GM18868 (cell line): ENCODE data around the gene PRF1.
"Not testable (repeated sequence)": the region's sequence is repeated elsewhere in the genome, so short reads cannot be mapped to it uniquely, and the experiment has no call there.

Source experiments
- ATAC-seq: cut with Tn5 transposase; IDR thresholded peaks from one replicate; pipeline ENCODE4 v1.9.1; 2021; ENCODE audit warnings: mild to moderate bottlenecking, moderate library complexity; ENCODE audit not compliant: unreplicated experiment

PRF1 gene

DNA sequence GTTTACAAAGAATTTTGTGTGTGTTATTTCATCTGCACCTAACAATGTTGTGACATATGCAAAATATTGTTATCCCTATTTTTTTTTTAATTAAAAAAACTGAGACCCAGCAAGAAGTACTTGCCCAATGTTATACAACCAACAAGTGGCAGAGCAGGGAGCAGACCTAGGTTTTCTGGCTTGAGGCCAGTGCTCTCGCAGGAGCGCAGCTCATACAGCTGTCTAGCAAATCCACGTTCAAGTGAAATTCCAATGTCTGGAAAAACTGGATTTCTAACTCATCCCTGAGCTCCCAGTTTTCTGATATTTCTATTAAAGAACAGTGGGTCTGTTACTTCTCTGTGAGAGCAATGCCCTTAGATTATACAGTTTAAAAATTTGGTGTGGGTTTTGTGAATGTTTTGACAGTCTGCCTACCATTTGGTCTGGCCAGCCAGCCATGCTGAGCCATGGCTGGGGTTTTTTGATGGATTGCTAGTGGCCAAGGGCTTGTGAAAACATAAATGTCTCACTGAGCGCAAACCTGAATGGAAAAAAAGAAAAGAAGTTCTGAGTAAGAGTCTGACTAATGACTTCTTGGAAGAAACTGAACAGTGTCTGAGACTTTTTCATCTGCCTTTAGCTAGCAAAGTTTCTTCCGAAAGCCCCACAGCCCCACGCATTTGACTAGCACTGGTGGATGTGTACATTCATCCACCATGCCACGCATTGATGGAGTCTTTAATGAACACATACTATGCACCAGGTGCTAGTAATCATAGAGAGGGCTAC, 15.4 kb upstream of the PRF1 start:
- ATAC-seq, result no peak

DNA sequence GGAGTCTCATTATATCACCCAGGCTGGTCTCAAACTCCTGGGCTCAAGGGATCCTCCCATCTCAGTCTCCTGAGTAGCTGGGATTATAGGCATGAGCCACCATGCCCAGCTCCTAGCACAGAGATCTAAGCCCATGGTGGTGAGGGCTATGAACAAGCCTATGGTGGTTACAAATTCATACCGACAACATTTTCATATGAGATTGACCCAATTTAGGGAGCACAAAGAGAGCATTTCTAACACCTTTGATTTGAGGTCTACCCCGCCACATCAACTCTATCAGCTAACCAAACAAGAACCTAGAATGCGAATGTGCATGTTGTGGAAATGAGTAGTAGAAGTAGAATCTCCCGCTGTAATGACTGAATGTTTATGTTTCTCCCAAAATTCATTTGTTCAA, 14.2 kb upstream of the PRF1 start:
- no peak for ATAC-seq

DNA sequence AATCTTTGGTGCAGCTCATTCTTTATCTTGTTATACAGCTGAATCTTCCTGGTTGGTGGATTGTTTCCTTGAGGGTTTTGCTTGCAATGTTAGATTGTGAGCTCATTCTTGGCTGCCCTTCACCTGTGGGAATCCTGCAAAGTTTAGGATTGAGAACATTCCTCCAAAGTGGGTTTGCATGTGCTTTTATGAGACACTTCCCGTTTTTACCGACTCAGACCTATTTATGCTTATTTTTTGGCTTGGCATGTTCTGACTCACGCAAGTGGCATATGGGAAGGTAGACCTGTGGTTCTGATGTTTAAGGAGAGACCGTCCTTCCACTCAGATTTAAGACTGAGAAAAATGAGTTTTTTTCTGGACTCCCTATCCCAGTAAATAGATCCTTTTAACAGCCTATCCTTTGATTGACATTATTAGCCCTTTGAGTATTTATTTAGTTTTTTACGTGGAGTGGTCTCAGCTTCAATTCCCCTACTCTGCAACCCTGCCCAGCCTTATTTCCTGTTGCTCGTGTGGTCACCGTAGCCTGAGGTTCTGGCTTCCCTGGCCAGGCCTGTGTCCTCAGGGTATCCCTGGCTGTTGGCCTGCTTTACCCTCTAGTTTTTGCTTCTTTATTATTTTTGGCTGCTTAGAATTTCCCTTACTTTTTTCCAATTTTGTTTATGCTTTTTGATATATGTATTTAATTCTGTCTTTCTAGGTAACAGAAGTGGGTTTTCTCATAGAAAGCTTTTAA, 13.4 kb upstream of the PRF1 start:
- no peak for ATAC-seq

DNA sequence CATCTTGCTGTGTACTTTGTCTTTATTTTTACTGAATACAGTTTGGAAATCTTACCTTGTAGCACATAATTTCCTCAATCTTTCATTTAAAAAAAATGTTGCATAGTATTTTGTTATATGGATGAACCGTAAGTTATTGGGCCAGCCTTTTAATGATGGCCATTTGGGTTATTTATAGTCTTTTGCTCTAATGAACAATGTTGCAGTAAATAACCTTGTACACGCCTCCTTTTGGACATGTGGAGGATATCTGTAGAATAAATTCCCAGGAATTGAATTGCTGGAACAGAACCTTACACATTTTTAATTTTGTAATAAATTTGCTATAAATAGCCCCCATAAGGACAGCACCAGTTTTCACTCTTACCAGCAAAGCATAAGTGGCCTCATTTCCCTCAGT, 12.7 kb upstream of the PRF1 start:
- ATAC-seq, result no peak

DNA sequence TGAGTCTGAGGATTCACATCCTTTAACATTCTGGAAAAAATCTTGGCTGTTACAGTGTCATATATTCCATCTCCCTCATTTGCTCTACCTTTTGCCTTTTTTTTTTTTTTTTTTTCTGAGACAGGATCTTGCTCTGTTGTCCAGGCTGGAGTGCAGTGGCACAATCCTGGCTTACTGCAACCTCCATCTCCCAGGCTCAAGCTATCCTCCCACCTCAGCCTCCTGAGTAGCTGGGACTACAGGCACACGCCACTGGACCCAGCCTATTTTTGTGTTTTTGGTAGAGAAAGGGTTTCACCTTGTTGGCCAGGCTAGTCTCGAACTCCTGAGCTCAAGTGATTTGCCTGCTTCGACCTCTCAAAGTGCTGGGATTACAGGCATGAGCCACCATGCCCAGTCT, 11.8 kb upstream of the PRF1 start:
- ATAC-seq, result not testable (repeated sequence)

DNA sequence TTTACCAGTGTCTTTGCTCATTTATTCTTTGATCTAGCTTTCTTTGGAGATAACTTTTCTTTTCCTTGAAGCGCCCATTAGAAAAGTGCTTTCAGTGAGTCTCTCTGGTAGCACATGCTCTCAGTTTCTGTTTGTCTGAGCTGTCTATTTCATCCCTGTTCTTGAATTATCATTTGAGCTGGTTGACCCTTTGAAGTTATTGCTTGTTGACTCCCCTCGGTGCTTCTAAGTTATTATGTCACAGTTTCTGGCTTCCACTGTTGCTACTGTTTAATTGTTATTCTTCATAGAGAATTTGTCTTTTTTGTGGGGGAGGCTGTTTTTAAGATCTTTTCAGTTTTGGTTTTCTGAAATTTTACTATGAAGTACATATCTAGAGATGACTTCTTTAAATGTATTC, 11.4 kb upstream of the PRF1 start:
- no peak for ATAC-seq

DNA sequence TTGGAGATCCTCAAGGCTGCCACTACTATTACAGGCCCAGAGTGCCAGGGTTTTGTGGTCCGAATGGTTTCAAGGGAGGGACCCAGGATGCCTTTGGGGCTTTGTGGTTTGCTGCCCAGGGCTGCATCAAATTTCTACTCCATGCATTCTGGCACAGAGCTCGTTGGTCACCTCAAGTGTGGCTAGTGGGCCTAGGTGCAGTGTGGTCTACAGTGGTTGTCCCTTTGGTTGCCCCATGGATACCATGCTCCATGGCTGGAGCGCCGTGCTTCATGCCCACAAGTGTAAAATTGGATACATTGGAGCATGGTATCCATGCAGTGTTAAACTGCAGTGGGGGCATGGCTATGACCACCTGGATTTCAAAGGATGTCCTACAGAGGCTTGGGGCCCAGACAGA, 5.4 kb upstream of the PRF1 start:
- ATAC-seq, result no peak

DNA sequence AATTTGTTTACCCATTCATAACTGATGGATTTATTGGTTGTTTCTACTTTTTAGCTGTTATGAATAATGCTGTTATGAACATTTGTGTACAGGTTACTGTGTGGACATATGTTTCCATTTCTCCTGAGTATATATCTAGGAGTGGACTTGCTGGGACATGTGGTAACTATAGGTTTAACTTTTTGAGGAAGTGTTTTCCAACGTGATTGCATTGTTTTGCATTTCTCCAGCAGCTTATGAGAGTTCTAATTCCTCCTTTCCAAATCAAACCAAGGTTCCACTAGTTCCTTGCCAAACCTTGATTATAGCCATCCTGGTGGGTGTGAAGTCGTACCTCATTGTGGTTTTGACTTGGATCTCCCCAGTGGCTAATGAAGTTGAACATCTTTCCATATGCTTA, 2.6 kb upstream of the PRF1 start:
- no peak for ATAC-seq

DNA sequence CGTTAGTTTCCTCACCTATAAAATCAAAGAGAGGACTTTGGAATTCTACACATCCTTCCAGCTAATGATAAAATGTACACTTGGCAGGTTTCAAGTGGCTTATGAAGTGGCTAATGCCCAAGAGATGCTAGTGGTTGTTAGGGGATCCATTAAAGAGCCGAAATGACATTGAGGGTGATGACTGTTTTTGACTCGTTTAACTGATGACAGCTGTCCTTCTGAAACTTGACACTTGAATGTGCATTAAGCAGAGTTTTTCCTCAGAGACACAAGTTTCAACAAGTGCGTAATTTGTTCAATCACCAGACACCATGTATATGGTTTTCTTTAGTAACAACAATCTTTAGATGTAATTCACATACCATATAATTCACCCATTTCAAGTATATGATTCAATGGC, 1.6 kb upstream of the PRF1 start:
- ATAC-seq, result no peak

DNA sequence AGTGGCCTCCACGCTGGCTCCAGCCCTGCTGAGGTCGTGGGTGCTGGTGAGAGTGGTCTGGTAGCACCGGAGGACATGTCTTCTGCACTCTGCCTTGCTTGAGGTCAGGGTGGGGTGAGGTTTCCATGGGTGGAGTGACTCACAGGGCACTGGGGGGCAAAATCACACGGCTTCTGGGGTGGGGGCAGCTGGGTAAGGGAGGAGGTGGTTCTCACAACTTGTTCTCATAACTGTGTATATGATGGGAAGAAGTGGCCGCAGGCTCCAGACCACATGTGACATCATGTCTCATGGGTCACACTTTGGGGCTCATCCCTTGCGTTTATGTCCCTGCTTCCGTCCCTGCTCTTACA, 884 bp upstream of the PRF1 start:
- ATAC-seq, result no peak

DNA sequence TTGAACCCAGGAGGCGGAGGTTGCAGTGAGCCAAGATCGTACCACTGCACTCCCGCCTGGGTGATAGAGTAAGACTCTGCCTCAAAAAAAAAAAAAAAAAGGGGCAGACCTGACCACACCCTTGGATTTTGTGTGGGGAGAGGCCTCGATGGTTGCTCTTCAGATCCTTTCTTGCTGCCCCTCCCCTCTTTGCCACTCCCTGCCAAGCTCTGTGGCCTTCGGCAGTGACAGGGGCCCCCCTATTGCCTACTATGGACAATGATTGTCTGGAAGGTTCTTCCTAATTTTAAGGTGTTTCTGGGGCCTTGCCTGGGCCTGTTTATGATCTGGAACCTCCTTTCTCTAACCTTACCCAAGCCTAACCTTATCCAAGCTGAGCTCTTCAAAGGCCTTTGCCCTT, 795 bp downstream of the PRF1 start:
- ATAC-seq, result no peak

DNA sequence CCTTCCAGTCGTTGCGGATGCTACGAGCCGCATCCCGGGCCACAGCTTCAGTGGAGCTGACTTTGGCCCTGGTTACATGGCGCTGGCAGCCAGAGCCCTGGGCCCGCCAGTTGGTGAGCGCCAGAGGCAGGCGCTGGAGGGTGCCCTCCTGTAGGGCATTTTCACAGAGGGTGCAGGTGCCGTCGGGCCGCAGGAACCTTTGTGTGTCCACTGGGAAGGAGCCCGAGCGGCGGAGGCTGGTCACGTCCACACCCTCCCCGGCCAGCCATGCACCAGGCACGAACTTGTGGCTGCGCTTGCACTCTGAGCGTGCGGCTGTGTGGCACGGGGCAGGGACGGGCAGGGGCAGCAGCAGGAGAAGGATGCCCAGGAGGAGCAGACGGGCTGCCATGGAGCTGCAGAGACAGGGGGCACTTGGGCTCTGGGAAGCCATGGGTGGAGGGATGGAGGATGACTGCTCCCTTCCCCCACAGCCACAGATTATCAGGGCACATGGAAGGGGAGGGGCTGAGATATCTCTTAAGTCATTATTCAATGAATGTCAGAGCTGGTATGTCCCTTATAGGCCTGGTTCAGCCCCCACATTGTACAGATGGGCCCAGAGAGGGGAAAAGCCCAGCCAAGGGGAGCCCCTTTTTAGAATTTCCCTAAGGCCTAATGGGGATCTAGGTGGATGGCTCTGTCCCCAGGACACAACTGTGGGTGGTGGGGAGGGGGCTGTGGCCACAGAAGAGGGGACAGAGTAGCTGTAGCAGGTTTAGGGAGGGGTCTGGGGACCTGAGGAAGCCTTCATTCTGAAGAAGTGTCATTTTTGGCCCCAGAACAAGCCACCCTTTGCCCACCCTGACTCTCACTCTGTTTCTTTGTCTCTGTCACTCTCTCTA, 1.8 kb downstream of the PRF1 start:
- ATAC-seq, result no peak

DNA sequence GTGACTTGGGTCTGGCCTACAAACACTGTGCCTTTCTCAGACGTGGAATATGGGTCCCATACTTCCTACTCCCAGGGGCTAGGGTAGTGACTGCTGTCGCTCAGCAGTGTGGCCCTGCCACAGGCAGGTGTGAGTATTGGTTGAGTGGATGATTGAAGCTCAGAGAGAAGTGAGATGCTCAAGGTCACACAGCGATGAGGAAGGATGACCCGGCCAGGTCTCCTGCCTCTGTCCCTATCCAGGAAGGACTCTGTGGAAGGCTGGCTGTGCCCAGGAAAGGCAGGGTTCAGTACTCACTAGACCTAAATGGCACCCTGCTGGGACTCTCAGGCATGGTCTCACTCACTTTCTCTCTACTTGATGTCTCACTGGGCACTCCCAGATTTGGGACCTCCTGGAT, 2.8 kb downstream of the PRF1 start:
- no peak for ATAC-seq

DNA sequence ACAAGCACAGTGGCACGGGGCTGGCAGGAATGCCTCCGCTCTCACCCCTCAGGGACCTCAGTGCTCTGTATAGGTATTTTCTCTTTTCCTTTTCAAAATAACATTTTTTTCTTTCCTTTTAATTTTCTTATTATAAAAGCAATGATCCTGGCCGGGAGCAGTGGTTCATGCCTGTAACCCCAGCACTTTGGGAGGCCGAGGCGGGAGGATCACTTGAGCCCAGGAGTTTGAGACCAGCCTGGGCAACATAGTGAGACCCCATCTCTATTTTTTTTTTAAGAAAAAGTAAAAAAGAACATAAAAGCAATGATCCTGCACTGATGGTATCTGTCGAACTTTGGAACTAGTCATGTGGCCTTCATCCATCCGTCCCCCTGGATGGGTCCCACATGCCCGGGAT, 3.2 kb downstream of the PRF1 start:
- ATAC-seq, result no peak

DNA sequence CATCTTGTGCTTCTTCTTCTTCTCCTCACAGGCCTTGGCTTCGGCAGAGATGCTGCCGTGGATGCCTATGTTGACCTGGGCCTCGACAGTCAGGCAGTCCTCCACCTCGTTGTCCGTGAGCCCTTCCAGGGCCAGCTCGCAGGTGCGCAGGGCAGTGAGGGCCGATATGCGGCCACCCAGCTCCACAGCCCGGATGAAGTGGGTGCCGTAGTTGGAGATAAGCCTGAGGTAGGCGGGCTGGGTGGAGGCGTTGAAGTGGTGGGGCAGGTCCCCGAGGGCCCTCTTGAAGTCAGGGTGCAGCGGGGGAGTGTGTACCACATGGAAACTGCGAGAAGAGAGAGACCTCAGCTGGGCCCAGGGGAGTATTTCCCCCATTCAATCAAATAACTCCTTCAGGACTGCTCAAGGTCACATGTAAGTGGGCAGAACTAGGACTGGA, 3.7 kb downstream of the PRF1 start:
- ATAC-seq, result no peak

DNA sequence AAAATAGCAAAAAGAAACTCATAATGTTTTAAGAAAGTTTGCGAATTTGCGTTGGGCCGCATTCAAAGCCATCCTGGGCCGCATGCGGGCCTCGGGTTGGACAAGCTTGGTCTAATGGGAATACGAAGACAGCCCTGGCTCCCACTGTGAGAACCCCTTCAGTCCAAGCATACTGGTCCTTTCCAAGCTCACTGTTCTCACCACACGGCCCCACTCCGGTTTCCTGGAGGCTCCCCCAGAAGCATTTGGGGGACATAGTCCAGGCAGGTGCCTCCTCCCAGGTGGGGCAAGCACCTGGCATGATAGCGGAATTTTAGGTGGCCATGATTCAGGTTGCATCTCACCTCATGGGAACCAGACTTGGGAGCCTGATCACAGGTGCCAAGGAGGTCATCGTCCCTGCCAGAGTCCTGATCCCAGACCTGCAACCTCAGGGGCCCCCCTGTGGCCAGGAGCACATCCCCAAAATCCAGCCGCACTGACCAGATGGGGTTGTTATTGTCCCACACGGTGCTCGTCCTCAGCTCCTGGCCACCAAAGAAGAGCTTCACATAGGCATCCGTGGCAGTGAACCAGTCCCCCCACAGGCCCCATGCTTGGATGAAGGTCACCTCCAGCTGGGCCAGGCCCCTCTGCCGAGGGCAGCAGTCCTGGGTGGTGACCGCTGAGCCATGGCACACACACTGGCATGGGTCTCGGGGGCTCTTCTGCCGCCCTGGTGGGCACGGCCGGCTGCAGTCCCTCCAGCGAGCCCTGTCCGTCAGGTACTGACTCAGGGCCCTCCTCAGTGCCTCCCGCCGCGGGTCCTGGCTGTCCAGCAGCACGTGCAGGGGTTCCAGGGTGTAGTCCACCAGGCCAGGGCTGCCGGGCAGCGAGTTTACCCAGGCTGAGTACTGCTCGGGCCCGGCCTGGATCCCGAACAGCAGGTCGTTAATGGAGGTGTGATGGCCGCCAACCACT, 4.4 kb downstream of the PRF1 start:
- ATAC-seq, result no peak

DNA sequence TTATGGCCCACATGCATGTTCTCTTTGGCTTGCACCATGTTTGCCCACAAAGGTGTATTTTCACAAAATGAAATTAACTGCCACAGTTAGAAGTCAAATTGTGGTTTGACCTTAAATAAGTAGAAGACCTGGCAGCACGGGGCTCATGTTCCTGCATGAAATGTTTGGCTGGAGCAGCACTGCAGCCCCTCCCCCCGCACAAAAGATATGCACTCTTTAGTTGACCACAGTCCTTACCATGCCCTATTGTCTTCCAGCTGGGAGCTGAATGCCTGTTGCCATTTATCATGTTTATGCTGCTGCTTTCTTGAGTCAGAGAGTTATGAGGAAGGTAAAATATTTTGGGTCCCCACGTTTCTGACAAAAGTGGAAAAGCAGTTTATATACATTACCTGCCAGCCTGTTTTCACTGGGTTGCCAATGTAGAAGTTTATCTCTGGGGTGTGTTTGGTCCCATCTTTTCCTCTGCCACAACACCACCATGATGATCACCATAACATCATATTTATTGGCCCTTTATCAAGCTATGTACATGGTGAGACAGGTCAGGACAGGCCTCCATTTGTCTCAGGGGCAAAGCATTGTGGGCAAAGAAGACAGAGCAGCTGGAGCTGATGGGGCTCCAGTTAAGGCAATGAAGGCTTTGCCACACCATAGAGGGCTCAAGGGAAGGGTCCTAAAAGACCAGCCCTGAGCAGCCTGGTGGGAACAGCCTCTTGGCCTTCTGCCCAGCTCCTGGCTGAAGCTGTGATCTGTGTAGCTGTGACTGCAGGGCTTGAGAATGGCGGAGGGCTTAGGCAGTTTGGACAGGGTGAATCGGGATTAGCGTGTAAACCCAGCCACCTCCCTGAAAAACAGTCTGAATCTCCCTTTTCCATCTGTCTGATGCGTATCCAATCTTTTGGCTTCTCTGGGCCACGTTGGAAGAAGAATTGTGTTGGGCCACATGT, 5.4 kb downstream of the PRF1 start:
- no peak for ATAC-seq

DNA sequence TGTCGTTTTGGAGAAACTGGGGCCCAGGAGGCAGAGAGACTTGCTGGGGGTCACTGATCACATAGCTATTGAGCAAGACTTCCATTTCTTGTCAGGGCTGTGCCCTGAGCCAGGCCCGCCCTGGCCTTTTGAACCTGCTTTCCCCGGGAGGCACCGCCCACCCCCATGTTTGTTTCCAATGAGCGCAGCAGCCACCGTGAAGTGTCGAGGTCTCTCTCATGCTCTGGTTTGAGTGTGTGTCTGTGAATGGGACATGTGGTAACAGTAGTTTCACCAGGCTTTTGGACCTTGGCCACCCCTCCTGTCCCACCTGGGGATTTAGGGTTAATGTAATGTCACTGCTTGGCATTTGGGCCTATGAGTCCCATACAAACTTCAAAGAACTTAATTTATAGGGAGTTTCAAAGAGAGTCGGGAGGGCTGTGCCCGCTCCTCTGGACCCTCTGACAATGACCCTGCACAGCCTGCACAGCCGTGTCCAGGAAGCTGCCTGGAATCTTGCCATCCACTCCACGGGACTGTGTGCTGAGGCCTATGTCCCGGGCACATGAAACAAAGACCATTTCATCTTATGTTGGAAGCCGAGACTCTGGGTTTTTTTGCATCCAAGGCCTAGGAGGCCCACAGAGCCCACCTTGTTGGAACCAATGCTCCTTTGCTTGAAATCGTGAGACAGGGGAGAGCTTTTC, 6.3 kb downstream of the PRF1 start:
- ATAC-seq, result no peak

DNA sequence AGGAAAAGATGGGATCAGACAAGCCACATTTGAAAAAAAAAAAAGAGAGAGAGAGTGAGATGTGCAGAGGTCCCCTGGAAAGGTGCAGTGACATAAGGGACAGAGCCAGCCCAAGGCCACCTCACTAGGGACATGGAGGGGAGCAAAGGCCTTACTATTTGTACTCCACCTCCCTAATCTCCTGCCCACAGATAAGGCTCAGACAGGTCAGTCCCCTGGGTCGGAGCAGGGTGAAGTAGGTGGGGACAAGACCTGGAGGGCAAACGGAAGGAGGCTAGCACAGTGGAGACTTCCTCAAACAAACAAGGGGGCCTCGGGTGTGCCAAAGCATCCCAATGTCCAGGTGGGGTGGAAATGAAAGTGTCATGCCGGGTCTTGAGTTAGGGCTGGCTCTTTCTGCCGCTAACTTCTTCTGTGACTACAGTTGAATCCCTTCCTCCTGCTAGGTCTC, 7.0 kb downstream of the PRF1 start:
- ATAC-seq, result no peak
